ENCODE measurements around the gene MICOS13.
"Not testable (repeated sequence)": the region's sequence is repeated elsewhere in the genome, so short reads cannot be mapped to it uniquely, and the experiment has no call there.

The MICOS13 gene

DNA sequence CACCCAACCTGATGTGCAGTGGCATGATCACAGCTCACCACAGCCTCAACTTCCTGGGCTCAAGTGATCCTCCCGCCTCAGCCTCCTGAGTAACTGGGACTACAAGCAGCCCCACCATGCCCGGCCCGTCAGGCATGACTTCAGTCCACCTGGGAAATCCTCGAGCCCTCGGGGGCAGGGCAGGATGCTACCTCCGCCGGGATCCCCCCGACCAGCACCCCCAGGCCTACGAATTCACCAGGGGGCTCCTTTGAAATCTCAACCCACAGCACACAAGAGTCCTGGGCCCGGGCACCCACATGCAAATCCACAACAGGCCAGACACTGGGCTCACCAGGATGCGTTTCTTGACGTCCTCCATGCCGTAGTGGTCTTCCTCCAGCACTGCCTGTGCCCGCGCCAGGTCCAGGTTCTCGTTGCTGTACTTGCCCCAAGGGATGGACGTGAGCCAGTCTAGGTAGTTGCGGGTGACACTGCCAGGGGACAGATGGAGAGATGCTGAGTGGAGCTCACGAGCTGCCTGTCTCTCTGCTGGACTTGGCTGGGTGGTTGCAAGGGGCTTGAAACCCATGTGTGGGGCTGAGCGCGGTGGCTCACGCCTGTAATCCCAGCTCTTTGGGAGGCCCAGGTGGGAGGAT lies 20.3 kb upstream of the MICOS13 start:
- DNase-seq (ENCODE audit: low read depth in 2 of 2) = no peak

DNA sequence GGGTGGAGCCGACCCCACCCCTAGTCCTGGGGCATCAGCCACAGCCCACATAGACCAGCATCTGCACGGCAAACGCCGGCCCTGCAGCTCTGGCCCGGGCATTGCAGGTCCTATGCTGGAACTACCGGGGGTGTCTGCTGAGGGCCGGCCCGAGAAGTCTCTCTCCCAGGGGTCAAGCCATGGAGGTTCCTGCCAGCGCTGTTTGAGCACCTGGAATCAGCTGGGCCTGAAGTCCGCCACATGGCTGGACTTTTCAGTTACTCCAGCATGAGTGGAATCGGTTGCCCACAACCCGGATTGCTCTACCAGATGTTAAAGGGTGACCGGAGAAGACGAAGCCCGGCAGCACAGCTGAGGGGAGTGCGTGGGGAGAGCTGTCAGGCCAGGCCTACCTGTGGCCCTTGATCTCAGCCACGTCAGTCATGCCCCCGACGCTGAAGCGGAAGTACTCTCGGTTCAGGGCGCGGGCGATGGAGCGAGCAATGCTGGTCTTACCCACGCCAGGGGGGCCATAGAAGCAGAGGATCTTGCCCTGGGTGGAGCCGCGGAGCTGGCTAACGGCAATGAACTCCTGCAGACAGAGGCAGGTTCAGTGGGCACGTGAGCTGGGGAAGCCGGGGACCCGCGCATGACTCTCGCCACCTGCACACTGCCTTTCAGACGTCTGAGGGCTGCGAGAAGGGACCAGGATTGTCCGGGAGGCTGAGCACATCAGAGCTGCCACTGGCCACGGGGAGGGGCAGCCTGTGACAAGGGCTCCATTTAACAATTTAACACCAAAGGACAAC lies 18.5 kb upstream of the MICOS13 start:
- no peak for DNase-seq (ENCODE audit: low read depth in 2 of 2)

DNA sequence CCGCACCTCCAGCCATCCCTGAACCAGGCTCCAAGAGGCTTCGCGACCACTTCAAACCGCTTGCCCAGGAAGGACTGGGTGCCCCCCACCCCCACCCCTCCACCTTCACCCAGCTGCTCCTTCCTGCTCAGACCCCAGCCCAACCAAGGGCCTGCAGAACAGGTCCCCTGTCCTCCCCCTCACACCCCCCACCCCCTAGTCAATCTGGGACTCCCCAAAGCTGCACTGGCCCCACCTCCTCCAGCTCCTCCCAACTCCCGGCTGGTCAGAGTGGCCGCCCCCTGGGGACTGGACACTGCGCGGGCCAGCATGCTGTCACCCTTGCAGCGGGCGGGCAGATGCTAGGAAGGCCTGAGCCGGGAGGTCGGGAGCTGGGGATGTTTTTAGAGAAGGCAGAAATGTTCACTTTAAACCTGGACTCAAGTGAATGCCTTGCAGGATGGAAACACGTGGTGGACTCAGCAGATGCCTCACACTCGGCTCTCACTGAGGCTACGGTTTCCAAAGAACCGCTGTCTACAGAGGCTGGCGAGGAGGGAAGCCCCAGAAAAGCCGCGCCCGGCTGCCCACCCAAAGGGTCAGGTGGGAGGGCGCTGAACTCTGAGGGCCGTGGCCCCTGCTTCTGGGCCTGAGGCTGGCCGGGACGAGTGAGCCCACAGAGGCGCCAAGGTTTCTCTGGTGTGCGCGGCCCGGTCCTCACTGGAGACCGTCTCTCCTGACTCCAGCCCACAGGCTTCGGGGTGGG lies 17.7 kb upstream of the MICOS13 start:
- no peak for DNase-seq (ENCODE audit: low read depth in 2 of 2)

DNA sequence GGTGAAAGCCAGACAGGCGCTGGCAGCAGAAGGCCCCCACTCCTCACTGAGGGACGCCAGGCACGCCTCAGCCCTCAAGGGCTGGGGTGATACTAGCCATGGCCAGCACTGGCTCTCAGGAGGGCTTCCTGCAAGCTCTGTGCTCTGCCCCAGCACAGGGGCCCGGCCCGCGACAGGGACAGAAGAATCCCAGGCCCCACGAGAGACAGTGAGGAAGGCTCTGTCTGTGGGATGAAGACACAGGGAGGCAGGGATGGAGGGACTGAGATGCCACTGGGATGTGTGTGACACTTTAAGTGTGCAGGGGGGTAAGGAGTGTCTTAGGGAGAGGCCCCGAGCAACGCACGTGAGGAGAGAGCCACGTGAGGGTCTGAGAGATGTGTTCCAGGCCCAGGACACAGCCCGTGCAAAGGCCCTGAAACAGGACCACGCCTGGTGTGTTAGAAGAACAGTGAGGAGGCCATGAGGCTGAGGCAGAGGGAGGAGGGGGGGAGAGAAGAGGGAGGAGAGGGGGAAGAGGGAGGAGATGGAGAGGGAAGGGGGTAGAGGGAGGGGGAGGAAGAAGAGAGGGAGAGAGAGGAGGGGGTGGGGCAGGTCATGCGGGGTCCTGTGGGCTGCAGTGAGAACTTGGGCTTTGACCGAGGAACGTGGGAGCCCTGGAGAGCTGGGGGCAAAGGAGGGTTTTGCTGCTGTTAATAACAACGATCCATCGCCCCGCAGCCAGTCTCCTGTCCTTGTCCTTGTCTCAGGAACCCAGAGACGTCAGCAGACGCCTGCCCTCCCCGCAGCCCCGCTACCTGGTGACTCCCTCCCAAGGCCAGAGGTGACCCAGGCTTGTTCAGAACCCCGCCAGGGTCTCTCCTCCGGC lies 16.9 kb upstream of the MICOS13 start:
- no peak for DNase-seq (ENCODE audit: low read depth in 2 of 2)

DNA sequence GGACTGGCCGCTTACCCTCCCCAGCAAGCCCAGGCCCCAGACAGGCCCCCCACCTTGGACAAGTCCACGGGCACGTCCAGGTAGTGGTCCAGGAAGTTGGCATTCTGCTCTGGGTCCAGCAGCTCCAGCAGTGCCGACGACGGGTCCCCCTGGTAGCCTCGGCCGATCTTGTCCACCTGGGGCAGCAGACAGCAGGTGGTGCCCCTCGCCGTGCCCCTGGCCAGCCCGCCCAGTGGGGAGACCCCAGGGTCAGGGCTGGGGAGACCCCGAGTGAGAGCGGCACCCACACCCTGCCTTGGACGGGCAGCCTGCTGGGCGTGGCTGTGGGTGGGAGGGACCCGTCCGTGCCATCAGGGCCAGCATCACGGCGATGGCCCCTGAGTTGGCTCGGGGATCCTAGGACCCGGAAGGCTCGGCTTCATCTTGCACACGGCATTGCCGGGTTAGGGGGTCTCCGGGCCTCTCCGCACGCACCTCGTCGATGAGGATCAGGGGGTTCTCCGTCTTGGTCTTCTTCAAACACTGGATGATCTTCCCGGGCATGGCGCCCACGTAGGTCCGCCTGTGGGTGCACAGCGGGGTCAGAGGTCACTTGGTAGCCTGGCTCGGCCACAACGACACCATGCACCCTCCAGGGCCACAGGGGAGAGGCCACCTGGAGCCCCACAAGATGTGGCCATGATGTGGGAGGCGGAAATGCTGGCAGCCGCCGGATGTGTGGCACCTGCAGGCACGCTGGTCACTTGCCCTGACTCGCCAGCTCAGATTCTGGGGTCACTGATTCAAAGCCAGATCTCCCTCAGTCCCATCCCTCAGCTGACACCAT lies 16.1 kb upstream of the MICOS13 start:
- DNase-seq (ENCODE audit: low read depth in 2 of 2) = no peak

DNA sequence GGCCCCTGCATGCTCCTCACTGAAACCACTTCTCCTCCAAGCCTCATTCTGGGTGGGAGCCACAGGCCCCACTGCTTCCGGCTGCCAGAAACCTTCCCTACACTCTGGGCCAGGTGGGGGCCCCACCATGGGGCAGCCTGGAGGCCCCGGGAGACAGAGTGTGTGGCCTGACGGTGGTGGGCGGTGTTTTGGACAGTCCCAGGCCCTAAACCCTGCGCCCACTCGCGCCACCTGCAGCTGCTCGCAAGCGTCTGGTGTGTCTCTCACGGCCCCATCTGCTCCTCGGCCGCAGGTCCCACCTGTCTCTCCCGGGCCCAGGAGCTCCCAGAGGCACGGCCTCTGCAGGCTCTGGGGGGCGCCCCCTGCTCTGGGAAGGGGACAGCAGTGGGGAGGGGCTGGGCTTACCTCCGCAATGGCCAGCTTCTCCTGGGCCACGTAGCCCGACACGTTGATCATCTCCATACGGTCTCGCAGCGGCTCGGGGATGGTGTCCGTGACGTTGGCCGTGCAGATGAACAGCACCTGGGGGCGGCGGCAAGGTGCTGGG lies 15.4 kb upstream of the MICOS13 start:
- DNase-seq (ENCODE audit: low read depth in 2 of 2) = no peak

DNA sequence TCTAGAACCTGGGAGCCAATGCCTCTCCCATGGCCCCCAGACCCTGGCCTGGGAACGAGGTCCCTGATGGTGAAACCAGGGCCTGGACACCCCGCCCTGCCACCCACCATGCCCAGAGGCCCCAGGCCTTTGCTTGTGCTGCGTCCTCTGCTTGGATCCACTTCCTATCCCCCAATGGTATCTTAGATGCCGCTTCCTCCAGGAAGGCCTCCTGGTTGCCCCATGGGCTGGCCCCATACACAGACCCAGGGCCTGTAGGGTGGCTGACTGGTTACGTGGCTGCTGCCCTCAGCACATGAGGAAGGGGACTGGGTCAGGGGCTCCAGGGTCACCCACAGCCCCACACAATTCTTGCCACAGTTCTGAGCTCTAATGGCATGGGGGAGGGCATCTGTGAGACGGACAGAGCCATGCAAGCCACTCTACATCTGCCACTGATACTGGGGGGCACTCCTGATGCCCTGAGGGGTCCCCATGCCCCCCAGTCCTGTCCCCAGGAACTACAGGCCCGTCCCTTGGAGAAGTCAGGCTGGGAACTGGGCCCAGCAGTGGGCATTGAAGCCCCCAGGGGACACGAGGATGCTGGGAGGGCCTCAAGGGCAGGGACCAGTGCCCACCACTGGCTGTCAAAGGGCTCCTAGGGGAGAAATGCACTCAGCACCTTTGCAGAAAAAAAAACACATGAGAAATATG lies 14.8 kb upstream of the MICOS13 start:
- no peak for DNase-seq (ENCODE audit: low read depth in 2 of 2)

DNA sequence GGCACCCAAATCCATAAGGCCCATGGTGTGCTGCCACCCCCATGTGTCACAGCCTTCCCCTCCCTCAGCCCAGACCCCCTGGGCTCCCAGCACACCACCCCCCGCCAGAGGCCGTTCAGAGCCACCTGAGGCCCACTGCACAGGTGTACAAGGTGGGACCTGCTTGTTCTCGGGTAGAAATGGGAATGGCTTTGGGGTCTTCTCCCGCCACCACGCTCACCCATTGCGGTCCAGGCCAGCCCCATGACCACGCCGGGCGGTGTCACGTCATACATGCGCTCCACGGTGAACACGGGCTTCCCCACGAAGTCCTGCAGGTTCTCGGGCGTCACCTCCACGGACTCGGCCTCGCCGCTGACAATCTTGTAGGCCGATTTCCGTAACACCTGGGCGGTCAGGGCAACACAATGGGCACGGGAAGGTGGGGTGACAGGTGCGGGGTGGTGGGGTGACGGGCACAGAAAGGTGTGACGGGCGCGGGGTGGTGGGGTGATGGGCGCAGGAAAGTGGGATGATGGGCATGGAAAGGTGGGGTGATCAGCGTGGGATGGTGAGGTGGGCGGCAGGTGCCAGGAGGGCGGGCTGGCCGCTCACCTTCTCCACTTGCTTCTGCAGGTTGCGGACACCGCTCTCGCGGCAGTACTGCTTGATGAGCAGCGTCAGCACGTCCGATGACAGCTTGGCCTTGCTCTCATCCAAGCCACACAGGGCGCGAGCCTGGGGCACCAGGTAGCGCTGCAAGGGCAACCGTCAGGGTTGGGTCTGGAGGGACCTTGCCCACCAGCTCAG lies 14.0 kb upstream of the MICOS13 start:
- DNase-seq (ENCODE audit: low read depth in 2 of 2) = no peak

DNA sequence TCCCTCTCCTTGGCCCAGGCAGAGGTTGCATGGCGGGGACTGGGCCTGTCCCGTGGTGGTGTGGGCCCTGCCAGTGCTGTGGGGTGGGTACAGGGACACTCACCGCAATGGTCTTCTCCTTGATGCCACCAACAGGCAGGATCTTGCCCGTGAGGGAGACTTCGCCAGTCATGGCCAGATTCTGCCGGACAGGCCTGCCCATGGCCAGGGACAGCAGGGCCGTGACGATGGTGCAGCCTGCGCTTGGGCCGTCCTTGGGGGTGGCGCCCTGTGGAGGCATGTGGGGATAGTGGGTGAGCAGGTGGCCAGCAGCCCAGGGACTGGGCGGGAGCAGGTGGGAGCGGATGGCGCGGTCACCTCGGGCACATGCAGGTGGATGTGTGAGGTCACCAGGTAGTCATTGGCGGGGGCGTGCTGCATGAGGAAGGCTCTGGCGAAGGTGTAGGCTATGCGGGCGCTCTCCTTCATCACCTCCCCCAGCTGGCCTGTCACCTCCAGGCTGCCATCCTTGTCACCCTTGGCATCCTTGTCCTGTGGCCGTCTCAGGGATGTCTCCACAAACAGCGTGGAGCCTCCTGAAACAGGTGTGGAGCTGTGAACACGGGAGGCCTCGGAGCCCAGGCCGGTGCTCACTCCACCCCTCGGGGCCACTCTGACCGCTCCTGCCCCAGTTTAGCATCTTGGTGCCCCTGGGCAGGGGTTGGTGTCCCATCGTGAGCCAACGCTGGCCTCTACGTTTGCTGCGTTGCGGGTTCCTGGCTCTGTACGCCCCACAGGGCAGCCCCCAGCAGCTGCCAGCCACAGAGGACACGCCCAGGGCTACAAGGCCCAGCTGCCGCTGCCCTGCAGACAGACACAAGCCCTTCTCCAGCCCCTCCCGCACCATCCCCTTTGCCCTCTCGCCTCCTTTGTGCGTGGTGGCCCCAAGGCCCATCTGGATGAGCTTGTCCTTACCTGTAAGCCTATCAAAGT lies 13.2 kb upstream of the MICOS13 start:
- no peak for DNase-seq (ENCODE audit: low read depth in 2 of 2)

DNA sequence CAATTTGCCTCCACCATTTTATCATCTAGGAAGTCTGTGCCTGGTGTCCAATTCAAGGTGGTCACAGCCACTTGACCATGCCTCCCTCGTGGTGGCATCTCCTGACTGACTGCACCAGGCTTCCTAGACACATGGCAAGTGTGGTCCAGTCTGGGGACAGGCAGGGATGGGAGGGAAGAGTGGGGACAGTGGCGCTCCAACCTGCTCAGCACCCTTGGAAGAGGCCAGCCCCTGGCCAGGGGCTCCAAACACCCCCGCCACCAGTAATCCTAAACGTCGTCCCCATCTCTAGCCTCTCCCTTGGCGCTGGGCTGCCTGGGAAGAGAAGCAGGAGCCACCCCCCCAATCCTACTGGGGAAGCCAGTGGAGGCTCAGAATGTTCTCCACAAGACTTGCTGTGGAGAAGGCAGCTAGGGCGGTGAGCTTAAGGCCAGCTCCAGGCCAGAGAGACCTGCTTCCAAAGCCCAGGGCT lies 12.4 kb upstream of the MICOS13 start:
- DNase-seq (ENCODE audit: low read depth in 2 of 2) = no peak

DNA sequence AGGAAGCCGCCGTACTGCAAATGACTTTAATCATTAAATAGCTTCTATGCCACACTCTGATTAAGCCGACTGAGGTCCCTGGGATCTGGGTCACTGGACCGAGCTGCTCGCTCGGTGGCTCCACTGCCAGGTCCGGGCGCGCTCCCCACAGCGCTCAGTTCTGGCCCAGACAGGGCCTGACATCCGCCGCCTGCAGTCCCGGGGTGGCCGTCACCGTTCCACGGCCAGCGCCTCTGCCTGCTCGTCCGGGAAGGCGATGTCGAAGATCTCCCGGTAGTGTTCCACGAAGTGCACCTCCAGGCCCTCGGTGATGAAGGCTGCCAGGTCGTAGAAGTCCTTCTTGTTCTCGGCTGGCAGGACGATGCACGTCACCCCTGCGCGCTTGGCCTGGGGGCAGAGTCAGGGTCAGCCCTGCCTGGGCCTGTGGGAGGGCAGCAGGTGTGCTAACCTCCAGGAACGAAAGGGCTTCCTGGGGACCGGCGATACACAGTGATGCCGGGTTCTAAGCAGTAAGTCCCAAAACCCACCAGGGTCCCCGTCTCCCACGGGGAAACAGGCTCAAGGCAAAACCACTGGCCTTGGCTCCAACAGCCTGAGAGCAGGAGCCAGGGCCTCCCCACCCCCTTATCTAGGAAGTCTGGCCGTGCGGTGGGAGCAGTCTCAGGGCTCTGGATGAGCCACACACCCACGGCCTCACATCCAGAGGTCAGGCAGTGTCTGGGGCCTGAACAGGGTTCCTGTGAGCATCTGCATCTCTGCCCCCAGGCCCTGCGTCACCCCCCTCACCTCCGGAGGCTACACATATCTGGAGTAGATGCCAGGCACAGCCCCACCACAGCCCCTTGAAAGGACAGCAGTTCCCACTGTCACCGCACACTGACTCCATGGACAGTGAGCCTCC lies 11.8 kb upstream of the MICOS13 start:
- no peak for DNase-seq (ENCODE audit: low read depth in 2 of 2)

DNA sequence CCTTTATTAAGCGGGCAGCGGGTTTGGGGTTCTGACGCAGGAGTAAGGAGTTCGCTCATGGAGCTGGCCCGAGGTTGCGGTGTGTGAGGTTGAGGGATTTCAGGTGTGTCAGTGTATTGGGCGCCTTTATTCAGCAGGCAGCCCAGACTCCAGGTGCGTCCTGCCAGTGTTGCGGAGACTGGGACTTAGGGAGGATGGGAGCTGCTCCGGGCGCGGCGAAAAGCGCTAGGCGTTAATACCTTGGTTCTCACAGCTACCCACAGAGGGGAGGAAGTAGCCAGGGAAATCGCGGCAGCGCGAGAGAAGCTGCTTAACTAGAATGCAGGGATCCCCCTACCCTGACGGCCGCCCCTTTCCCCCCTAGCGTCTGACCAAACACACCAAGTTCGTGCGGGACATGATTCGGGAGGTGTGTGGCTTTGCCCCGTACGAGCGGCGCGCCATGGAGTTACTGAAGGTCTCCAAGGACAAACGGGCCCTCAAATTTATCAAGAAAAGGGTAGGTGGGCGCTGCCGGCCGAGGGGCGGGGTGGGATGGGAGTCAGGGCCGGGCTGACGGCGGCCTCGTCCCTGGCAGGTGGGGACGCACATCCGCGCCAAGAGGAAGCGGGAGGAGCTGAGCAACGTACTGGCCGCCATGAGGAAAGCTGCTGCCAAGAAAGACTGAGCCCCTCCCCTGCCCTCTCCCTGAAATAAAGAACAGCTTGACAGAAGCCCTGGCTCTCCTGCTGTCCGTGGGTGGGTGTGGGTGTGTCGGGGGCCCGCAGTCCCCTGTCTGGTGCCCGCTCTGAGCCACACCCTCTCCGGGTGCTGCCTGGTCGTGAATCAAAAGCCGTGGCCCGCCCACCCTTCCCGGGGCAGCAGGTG lies 10.9 kb upstream of the MICOS13 start:
- peak; percentile 58 to 63 for DNase-seq (ENCODE audit: low read depth in 2 of 2)

DNA sequence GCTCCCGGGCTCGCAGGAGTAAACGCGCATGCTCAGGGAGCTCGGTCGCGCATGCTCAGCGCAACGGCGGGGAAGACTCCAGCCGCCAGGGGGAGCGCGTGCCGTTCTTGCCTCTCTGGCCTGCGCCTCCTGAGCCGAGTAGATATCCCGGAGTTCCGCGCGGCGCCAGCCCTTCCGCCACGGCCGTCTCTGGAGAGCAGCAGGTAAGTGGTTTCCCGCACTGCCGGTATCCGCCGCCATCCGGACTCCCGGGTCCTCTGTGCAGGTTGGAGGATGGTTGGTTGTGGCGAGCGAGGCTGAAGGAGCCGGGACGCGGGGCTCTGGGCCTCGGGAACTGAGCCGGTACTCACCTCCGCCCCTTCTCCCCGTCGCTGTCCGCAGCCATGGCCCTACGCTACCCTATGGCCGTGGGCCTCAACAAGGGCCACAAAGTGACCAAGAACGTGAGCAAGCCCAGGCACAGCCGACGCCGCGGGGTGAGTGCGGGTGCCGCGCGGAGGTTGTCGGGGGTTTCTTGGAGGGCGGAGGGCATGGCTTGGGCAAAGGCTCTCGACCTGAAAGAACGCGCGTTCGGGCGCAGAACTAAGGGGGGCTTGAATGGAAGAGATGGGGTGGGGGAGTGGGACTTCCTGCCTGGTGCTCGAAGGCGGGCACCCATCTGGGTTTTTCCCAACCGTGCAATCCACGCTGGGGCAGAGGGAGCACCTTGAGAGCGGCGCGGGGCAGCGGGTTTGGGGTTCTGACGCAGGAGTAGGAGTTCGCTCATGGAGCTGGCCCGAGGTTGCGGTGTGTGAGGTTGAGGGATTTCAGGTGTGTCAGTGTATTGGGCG lies 10.0 kb upstream of the MICOS13 start, which contains the start of gene RPL36:
TSS of gene RPL36 (plus strand) at position 171 of the 830 bp plus-strand sequence. CDS start at position 384, 213 bp downstream.
- peak; percentile 99 for DNase-seq (ENCODE audit: low read depth in 2 of 2)

DNA sequence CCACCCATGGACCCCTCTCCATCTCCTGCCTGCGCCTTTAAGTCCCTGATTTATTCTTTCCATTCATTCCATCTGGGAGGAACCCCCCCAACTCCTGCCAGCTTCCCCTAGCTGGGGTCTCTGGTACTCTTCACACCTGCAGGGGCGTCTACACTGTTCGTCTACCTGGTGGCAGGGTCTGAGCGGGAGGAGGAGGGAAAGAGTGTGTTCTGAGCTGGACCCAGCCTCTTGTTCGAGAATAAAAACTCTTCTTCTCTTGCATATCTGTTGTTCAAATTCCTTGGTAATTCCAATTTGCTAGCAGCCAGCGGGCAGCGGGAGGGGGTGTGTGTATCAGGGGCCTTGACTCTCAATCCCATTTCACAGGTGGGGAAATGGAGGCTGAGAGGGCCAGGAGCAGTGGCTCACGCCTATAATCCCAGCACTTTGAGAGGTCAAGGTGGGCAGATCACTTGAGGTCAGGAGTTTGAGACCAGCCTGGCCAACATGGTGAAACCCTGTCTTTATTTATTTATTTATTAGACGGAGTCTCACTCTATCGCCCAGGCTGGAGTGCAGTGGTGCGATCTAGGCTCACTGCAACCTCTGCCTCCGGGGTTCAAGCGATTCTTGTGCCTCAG lies 8.1 kb upstream of the MICOS13 start:
- DNase-seq (ENCODE audit: low read depth in 2 of 2) = not testable (repeated sequence)
